DOHH2 (cell line): ENCODE results near the gene POFUT2.

ENCODE experiments used
- H3F3A ChIP-seq: fragments of 200-600 bp; sonication (generic), shearing (Covaris generic); 2 replicates; pipeline ENCODE4 v1.6.0; 2016; ENCODE audit warnings: antibody characterized with exemption, mild to moderate bottlenecking; ENCODE audit not compliant: control insufficient read depth, insufficient read depth
- H3K27ac ChIP-seq: fragments of 200-600 bp; sonication (generic); 2 replicates; pipeline ENCODE4 v1.5.1; 2014; ENCODE audit warnings: low read depth, mild to moderate bottlenecking, low read length, moderate library complexity
- H3K27me3 ChIP-seq: fragments of 200-600 bp; sonication (generic); 2 replicates; pipeline ENCODE4 v1.6.1; 2014; ENCODE audit warnings: mild to moderate bottlenecking, low read length, mixed read lengths; ENCODE audit not compliant: control insufficient read depth
- H3K36me3 ChIP-seq: fragments of 200-600 bp; sonication (generic); 2 replicates; pipeline ENCODE4 v1.6.1; 2014; ENCODE audit warnings: mild to moderate bottlenecking, low read length, moderate library complexity, mixed read lengths; ENCODE audit not compliant: control insufficient read depth
- H3K4me1 ChIP-seq: fragments of 200-600 bp; sonication (generic); 2 replicates; pipeline ENCODE4 v1.6.1; 2014; ENCODE audit warnings: mild to moderate bottlenecking, low read length, mixed read lengths; ENCODE audit not compliant: control insufficient read depth
- H3K4me2 ChIP-seq: fragments of 200-600 bp; sonication (generic); 2 replicates; pipeline ENCODE4 v1.6.0; 2014; ENCODE audit warnings: mild to moderate bottlenecking, low read length, moderate library complexity
- H3K4me3 ChIP-seq: fragments of 200-600 bp; sonication (generic); 2 replicates; pipeline ENCODE4 v1.5.1; 2014; ENCODE audit warnings: mild to moderate bottlenecking, low read length, mixed read lengths
- H3K79me2 ChIP-seq: fragments of 200-600 bp; sonication (generic); 2 replicates; pipeline ENCODE4 v1.6.1; 2014; ENCODE audit warnings: mild to moderate bottlenecking, low read length, mixed read lengths; ENCODE audit not compliant: control insufficient read depth
- H3K9me2 ChIP-seq: fragments of 200-600 bp; sonication (generic); replicated peaks from 2 replicates; pipeline ENCODE4 v1.6.1; 2014; ENCODE audit warnings: mild to moderate bottlenecking, low read length, mixed read lengths; ENCODE audit not compliant: control insufficient read depth
- H3K9me3 ChIP-seq: fragments of 200-600 bp; sonication (generic); 2 replicates; pipeline ENCODE4 v1.6.1; 2014; ENCODE audit warnings: antibody characterized with exemption, low read length, mixed read lengths; ENCODE audit not compliant: control insufficient read depth, insufficient read depth
- H4K20me1 ChIP-seq: fragments of 200-600 bp; sonication (generic); 2 replicates; pipeline ENCODE4 v1.6.0; 2014; ENCODE audit warnings: low read depth, mild to moderate bottlenecking, antibody characterized with exemption, low read length, moderate library complexity; ENCODE audit not compliant: control insufficient read depth, insufficient read depth
- CTCF ChIP-seq: fragments of 200-600 bp; sonication (generic); IDR thresholded peaks from one replicate; pipeline ENCODE4 v1.5.1; 2014; ENCODE audit warnings: antibody characterized with exemption, mild to moderate bottlenecking, low read depth, low read length; ENCODE audit not compliant: poor library complexity, severe bottlenecking
- EZH2phosphoT487 ChIP-seq: fragments of 200-600 bp; sonication (generic); IDR thresholded peaks from 2 replicates; pipeline ENCODE4 v1.6.1; 2017; ENCODE audit warnings: borderline replicate concordance, mild to moderate bottlenecking, antibody characterized with exemption, low read length, moderate library complexity, mixed read lengths

POFUT2 gene

DNA sequence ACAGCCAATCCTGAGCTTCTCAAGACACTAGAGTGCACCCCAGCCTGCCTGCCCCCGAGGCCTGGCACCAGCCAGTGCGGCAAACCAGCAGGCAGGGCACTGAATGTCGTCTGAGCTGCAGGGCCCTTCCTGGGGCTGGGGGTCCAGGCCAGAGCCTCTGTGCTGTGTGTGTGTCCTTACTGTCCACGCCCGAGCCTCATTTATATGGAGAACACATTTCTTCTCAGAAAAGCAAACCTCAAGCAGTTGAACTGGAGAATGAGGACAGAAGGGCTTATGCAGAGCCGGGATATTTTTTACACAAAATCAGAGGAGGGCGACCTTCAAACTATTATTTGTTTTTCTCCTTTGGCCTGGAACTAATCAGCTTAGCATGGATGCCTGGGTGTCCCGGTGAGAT is 52.7 kb downstream of the POFUT2 start:
- Histone ChIP-seq H3F3A (no peaks in the 10 kb centered on the region), H3K9me3 (no peaks in the 10 kb centered on the region), H3K4me1 (no peaks in the 10 kb centered on the region), H3K4me3 (no peak overlapping the region), H3K4me2 (no peak overlapping the region), H3K27ac (no peak overlapping the region), H3K9me2 (no peaks in the 10 kb centered on the region), H4K20me1 (no peaks in the 10 kb centered on the region), H3K79me2 (no peaks in the 10 kb centered on the region), H3K27me3 (no peaks in the 10 kb centered on the region), H3K36me3 (no peaks in the 10 kb centered on the region)
- TF ChIP-seq EZH2phosphoT487 (no peak), CTCF (no peak)

- Histone ChIP-seq H4K20me1 (no peaks in the 10 kb centered on the region), H3K4me1 (no peaks in the 10 kb centered on the region), H3K9me2 (no peaks in the 10 kb centered on the region), H3K4me2 (no peak overlapping the region), H3F3A (no peaks in the 10 kb centered on the region), H3K36me3 (no peaks in the 10 kb centered on the region), H3K79me2 (no peaks in the 10 kb centered on the region), H3K9me3 (no peaks in the 10 kb centered on the region), H3K4me3 (no peak overlapping the region), H3K27me3 (no peaks in the 10 kb centered on the region), H3K27ac (no peak overlapping the region)
- no peak for TF ChIP-seq EZH2phosphoT487
- TF ChIP-seq CTCF: no peak
Measured at GRCh38 chr21:45234127-45234526, 53.6 kb downstream of the POFUT2 start.

GRCh38 chr21:45231705-45232104 is 56.0 kb downstream of the POFUT2 start:
- Histone ChIP-seq H3K4me3 (no peak overlapping the region), H3K9me2 (no peaks in the 10 kb centered on the region), H3K9me3 (no peaks in the 10 kb centered on the region), H3K27ac (no peak overlapping the region), H3K4me1 (no peaks in the 10 kb centered on the region), H3K27me3 (peaks cover 3% of the 10 kb centered on the region; the same call in 1 of the 2 replicates), H3K79me2 (no peaks in the 10 kb centered on the region), H3K36me3 (no peaks in the 10 kb centered on the region), H3K4me2 (no peak overlapping the region), H4K20me1 (no peaks in the 10 kb centered on the region), H3F3A (no peaks in the 10 kb centered on the region)
- TF ChIP-seq EZH2phosphoT487: no peak
- TF ChIP-seq CTCF: no peak
